ENCODE measurements around the gene CBFB.
"Not testable (repeated sequence)": the region's sequence is repeated elsewhere in the genome, so short reads cannot be mapped to it uniquely, and the experiment has no call there.

The CBFB gene

DNA sequence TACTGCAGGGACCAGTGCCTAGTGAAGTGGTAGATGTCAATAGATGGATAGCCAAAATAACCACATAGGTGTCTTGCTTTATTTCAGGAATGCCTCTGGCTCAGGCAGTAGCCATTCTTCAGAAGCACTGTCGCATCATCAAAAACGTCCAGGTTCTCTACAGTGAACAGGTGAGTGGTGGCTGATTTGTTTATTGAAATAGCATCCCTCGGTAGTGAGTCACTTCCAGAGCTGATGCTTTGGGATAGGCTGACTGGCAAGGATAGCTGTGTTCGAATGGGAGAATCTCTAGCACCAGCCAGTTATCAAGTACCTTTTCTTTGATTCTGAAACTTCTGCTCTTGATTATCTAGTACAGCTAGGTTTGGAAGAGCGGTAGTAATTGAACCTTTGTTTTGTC, 91.1 kb downstream of the CBFB start:
- no peak for DNase-seq (ENCODE audit: extremely low read depth in 1 of 2, low read depth in 1 of 2)

DNA sequence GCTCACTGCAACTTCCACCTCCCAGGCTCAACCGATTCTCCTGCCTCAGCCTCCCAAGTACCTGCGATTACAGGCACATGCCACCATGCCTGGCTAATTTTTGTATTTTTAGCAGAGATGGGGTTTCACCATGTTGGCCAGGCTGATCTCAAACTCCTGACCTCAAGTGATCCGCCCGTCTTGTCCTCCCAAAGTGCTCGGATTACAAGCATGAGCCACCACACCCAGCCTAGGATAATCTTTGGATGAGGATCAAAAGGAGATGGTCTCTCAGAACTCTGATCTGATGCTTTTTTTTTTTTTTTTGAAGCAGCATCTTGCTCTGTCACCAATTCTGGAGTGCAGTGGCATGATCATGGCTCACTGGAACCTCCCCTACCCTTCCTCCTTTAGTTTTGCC, 93.8 kb downstream of the CBFB start:
- DNase-seq (ENCODE audit: extremely low read depth in 1 of 2, low read depth in 1 of 2): not testable (repeated sequence)

DNA sequence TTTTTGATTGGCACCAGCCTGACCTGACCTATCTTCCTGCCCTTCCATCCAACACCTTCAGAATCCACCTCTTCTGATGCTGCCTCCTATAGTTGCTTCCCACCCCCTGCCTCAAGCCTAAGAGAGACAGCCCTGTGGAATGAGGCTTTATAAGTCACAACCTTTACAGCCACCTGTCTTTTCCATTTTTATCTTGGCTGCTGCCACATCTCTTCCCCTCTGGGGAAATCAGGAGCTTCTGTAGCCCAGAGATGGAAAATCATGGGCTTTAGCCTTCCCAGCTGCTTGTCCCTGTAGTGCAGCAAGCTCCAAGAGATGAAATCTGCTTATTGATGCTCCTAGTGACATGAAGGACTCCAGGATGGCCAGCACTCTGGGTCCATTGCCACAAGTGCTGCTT, 99.5 kb downstream of the CBFB start:
- DNase-seq (ENCODE audit: extremely low read depth in 1 of 2, low read depth in 1 of 2): no peak

DNA sequence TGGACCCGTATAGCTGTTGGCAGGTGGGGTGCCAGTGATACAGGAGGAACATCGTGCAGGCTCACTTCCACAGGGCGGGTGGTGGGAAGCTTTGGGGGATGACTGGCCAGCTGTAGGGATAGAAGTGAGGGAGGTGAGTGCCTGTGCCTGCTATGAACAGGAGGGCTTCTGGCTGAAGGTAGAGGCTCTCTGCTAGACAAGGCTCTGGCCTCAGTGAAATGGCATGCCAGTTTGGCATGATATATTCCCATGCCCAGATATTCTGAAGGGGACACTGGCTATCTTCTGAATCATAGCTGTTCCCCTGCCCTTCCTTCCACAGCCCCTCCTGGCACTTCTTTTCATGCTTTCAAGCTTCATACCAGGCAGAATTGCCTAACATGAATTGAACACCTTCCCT, 99.9 kb downstream of the CBFB start:
- no peak for DNase-seq (ENCODE audit: extremely low read depth in 1 of 2, low read depth in 1 of 2)

DNA sequence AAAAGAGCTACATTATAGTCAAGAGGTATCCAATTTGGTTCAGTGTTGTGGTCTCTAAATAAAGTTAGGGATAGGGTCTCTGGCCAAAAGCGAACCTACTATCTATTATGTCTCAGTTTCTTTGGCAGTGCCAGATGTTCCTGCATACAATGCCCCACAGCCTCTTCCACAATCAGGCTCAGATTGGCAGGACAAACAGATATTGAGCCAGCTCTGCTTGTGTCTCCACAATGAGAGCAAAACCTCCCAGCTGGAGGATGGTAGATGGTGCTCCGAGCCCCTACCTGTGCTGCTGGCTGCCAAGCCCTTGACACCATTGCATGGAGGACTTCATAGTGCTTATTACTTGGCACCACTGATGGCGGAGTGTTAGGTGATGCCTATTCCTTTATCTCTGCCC, 100.5 kb downstream of the CBFB start:
- DNase-seq (ENCODE audit: extremely low read depth in 1 of 2, low read depth in 1 of 2): no peak

DNA sequence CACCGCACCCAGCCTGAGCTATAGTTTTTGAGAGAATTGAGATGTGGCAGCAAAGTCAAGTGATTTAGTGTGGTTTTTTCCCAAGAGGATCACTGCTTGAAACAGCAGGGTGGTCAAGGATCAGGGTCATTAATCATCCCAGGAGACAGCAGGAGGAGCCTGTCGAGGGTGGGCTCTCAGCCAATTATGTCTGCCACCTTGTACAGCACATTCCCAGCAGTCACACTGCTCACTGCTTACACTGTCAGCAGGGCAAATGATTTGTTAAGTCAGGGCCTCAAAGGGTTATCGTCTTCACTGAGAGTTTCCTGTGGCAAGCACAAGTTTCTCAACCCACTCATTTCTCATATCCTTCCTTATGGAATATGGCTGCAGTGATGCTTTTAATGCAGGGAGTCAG, 108.7 kb downstream of the CBFB start:
- DNase-seq (ENCODE audit: extremely low read depth in 1 of 2, low read depth in 1 of 2): no peak

DNA sequence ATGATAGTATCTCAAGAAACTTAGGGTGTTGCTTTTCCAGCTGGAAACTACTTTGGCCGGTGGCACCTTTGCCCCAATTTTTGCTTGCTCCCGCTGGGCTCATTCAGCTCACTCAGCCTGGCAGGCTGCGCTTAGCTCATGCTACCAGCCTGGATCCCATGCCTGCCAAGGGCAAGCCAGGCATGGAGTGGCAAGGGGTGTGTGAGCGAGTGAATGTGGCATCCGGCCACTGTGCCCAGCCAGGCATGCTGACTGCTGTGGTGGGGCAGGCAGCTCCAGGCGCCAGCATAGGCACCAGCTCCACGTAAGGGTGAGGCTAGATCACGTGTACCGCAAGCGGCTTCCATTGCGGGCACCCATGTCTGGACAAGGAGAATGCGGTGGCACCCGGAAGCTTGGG, 112.4 kb downstream of the CBFB start:
- DNase-seq (ENCODE audit: extremely low read depth in 1 of 2, low read depth in 1 of 2): no peak

DNA sequence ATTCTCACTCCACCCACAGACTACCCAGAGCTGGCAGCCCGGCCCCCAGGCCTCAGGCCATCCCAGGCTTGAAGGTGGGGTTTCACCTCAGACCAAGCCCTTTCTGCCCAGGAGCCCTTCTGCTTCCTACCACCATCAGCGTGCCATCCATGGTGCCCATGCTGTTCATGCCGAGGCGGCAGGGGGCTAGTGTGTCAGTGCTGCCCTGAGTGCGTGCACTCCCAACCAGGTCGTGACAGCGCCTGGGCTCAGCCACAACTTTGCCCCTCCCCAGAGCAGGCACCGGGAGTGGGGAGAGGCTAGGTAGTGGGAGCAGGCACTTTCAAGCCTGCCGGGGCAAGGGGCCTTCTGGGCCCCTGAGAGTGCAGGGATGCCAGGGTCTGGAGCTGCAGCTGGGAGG, 113.4 kb downstream of the CBFB start:
- no peak for DNase-seq (ENCODE audit: extremely low read depth in 1 of 2, low read depth in 1 of 2)

DNA sequence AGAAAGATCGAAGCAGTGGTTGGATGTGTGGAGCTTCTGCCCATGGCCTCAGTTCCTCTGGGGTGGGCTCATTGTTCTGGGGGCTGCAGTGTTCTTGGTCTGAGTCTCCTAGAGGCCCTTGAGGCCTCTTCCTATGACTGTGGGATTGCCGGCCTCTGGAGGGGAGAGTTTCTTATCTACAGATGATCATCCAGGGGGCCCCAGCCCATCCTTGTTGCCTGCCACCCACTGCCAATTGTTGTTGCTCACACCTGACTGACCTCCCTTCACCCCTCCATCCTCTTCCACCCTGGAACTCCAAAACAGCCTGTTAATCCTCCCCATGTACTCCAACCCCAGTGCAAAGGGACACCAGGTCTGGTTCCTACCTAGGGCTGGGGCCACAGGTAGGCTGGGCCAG, 116.0 kb downstream of the CBFB start:
- DNase-seq (ENCODE audit: extremely low read depth in 1 of 2, low read depth in 1 of 2): no peak

DNA sequence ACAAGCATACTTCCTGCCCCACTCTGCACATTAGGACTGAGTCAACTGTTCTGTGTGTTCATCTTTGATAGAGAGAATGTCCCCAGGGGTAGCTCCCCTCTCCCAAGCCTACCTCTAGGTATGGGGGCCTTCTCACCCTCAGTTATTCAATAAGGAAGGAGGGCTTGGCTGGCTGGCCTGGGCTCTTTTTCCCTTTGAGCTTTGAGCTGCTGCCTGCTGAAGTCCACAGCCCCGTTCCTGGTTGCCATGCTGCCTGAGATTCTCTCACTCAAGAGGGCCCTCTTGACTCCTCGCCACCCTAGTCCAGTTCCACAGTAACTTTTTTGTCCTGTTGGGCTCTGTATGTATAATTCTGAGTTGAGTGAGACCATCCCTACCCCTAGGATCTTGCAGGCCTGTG, 116.8 kb downstream of the CBFB start:
- DNase-seq (ENCODE audit: extremely low read depth in 1 of 2, low read depth in 1 of 2): no peak

DNA sequence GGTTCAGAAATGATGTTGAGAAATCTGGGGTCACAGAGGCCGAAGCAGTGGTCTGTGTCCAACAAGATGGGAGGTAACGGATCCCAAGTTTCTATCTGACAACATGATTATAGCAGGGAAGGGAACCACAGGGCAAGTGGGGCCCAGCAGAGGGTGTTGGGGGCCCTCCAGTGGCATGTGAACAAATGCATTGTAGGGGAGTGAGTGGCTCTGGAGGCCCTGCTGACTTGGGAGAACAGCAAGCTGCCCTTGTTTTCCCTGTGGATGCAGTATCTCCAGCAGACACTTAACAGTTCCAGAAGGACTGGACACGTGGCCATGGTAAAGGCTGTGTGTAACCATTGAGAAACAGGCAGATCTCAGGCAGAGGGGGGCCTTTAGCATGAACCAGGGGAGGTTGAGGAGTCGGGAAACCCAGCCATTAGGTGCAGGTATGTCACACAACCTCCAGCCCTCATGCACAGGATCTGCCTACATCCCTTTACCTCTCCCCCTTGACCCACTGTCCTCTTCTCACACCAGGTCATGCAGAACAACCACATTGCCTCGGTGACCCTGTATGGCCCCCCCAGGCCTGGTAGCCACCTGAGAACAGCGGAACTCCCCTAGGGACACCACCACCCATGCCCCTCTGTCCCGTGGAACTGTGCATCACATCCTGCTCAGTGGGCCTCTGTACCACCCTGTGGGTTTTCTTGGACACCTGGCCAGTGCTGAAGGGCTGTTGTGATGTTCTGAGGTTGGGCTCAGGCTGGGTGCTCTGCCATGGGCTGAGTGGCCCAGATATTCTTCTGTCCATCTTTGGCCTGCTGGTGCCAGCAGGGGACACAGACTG, 117.8 kb downstream of the CBFB start:
- no peak for DNase-seq (ENCODE audit: extremely low read depth in 1 of 2, low read depth in 1 of 2)

DNA sequence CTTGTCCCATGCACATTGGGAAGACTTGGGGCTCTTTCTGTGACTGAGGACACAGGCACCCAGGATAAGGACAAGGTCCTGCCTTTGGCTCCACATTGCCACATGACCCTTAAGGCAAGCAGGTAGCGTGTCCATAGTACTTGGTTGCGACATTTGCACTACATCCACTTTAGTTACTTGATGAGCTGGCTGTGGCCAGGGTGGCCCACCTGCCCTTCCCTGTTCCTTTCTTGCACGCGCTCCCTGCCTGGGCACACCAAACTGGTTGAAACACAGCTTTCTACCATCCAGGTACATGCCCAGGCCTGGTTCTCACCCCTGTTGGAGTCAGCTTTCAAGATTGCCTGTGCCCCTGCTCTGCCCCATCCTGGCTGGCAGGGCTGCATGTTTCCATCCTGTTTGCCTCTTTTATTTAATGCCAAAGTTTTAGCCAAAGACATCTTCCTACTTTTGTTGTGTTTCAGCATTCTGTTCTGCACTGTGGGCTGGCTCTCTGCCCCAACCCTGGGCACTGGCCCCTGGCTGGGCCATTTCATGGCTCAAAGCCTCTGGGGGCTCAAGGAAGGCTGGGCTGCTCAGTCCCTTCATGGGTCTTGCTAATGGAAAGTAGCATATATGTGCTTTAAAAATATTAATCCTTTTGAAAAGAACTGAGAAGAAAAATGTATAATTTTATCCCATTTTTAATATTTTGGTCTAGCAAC, 118.6 kb downstream of the CBFB start:
- DNase-seq (ENCODE audit: extremely low read depth in 1 of 2, low read depth in 1 of 2): no peak

DNA sequence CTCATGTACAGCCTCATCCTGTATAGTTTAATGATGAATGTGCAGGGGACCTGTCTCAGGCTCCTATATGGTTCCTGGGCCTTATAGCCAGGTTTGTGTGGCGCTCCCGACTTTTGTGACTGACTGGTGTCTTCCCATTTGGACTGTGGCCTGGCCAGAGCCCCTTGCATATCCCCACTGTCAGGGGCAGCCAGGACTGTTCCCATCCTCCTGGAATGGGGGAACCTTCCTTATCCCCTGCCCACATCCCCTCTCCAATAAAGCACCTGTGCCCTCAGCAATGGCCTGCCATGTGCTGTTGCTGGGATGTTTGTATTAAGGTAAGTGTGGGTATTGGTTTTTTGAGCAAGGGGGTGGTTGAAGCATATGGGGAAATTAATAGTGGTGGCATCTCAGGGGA, 119.3 kb downstream of the CBFB start:
- DNase-seq (ENCODE audit: extremely low read depth in 1 of 2, low read depth in 1 of 2): no peak

DNA sequence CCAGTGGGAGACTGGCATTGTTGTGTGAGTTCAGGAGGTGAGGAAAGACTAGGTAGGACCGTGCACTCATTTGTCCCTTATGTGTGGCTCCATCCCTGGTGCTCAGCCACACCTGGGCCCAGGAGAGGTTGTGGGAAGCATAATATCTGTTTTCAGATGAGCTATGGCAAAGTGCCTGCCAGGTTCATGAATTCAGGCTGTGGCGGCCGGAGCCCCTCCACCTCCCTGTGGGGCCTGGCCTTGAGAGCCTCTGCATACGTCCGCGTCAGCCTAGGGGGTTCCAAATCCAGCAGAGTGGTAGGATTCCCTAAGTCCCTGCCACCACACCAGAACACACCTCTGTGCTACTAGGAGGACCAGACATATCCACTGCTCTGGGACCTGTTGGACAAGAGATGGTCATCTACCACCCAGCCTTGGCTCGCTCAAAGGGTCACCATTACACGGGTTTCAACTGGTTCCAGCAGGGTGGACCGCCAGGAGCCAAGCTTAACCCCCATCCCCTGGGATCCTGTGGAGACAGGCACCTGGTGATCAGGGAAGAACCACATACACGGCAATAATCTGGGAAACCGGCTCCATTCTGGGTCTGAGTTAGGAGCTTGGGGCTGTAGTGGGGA, 119.8 kb downstream of the CBFB start:
- no peak for DNase-seq (ENCODE audit: extremely low read depth in 1 of 2, low read depth in 1 of 2)

DNA sequence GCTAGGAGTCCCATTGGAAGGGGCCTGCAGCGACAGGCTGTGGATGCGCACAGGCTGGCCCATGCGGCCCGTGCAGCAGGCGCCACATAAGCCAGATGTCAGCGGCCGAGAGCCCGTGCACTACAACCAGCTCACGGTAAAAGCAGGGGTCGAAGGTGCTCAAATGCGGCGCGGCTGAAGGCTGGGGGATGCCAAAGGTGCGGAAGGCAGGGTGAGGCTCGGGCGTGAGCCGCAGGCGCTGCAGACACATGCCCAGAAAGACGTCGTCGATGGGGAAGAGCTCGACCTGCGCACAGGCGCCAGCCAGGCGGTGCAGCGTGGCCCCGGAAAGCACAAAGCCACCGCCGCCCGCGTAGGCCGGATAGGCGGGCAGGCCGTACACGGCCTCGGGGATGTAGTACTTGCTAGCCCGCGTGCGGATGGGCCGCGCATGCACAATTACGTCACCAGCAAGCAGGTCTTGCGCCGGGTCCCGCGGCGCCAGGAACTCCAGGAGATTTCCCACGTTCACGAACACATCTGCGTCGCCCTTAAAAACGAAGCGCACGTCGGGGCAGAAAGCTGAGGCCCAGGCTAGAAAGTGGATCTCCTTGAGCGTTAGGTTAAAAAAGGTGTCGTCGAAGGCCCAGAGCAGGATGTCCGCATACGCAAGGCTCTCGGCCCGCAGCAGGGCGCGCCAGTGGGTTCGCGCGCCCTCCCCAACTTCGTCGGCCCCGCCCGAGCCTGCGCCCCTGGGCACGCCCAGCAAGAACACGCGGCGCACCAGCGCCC, 120.5 kb downstream of the CBFB start:
- DNase-seq (ENCODE audit: extremely low read depth in 1 of 2, low read depth in 1 of 2): no peak

DNA sequence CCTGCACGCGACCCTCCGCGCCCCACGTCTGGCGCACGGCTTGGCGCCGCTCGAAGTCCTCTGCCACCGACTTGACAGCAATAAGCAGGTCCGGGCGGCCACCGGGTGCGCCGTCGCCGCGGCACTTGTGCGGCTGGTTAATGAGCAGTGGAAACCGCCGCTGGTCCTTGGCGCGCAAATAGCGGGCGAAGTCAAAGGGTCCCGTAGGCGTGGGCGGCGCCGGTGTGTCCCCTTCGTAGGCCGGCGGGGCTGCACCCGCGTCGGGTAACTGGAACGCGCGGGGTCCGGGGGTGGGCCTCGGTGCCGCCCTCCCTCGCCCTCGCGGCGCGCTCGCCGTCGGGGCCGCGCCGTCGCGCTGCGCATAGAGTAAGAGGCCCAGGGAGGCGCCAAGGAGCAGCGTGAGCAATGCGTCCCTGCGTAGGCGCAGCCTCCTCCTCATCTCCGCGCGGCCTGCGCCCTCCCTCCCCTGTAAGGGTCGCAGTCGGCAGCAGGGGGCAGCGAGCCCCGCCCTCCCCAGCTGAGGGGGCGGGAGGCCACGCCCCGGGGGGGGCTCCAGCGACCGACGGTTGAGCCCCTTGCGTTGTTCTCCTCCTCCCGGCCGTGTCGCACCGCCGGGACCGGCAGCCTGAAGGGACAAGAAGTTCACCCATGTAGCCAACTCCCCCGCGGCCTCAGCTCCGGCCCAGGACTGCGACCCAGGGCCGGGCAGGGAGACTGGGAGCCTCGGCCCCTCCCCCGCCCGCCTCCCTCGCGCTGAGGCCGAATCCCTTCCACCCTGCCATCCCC, 121.3 kb downstream of the CBFB start:
- no peak for DNase-seq (ENCODE audit: extremely low read depth in 1 of 2, low read depth in 1 of 2)

Measured in stimulated activated CD8-positive, alpha-beta memory T cell treated with anti-CD3 and anti-CD28 coated beads, Interleukin-7, amount 100 ng/mL, for 48 hours (primary cell).